HG02885 (cell line): ENCODE results near the gene PKP3.
"Not testable (repeated sequence)": the region's sequence is repeated elsewhere in the genome, so short reads cannot be mapped to it uniquely, and the experiment has no call there.

Experiments used
- ATAC-seq: cut with Tn5 transposase; IDR thresholded peaks from one replicate; pipeline ENCODE4 v1.9.1; 2021; ENCODE audit warnings: mild to moderate bottlenecking; ENCODE audit not compliant: unreplicated experiment, poor library complexity

The PKP3 gene

GRCh38 chr11:420911-421321 is 26.9 kb downstream of the PKP3 start:
- ATAC-seq: no peak

- ATAC-seq: no peak
Measured at GRCh38 chr11:422249-422656, 28.2 kb downstream of the PKP3 start.

- ATAC-seq: no peak
Measured at GRCh38 chr11:424232-424631, 30.2 kb downstream of the PKP3 start.

GRCh38 chr11:424766-425165 is 30.8 kb downstream of the PKP3 start:
- not testable (repeated sequence) for ATAC-seq

GRCh38 chr11:425301-425700 is 31.3 kb downstream of the PKP3 start:
- no peak for ATAC-seq

GRCh38 chr11:426851-427250 is 32.8 kb downstream of the PKP3 start:
- no peak for ATAC-seq

GRCh38 chr11:428295-428694 is 34.3 kb downstream of the PKP3 start:
- ATAC-seq: no peak

- no peak for ATAC-seq
Measured at GRCh38 chr11:429391-429790, 35.4 kb downstream of the PKP3 start.

- ATAC-seq: no peak
Measured at GRCh38 chr11:429931-430456, 36.0 kb downstream of the PKP3 start.

GRCh38 chr11:431921-432320 is 37.9 kb downstream of the PKP3 start:
- no peak for ATAC-seq

- ATAC-seq: no peak
Measured at GRCh38 chr11:432501-433100, 38.6 kb downstream of the PKP3 start.

- ATAC-seq: no peak
Measured at GRCh38 chr11:433111-433510, 39.1 kb downstream of the PKP3 start.

GRCh38 chr11:433641-434040 is 39.6 kb downstream of the PKP3 start:
- no peak for ATAC-seq

GRCh38 chr11:434496-434895 is 40.5 kb downstream of the PKP3 start:
- ATAC-seq: no peak

- not testable (repeated sequence) for ATAC-seq
Measured at GRCh38 chr11:434999-435740, 41.2 kb downstream of the PKP3 start.

GRCh38 chr11:437228-437870 is 43.3 kb downstream of the PKP3 start:
- no peak for ATAC-seq

- no peak for ATAC-seq
Measured at GRCh38 chr11:438101-438844, 44.3 kb downstream of the PKP3 start.

GRCh38 chr11:439315-440064 is 45.5 kb downstream of the PKP3 start:
- no peak for ATAC-seq

- ATAC-seq: no peak
Measured at GRCh38 chr11:440065-441042, 46.3 kb downstream of the PKP3 start.
